HepG2 (cell line): Measurements from ENCODE around the gene PPP1R13B. TPM values are rescaled to one million over a fixed set of nuclear protein-coding genes. Genes with fewer than 3 reads are reported as not detected.

Experiments used
- ATAC-seq: fragments of 200-7000 bp; cut with Tn5 transposase; 3 replicates; pipeline ENCODE4 v1.9.1; 2020; ENCODE audit warnings: mild to moderate bottlenecking, moderate library complexity
- BruUV-seq: library from RNA; stranded (reverse); fragments of 400-500 nt; replicated peaks from 2 replicates; lab custom pipeline; 2021; lab: Mats Ljungman, UMichigan
- CTCF ChIA-PET: fragments of 300-600 bp; formaldehyde crosslinking; extraction: SDS; loops from one replicate; lab custom pipeline; 2021; ENCODE audit warnings: low total read pairs, inconsistent platforms, low intra/inter-chr PET ratio; lab: Yijun Ruan, JAX
- POLR2A ChIA-PET: fragments of 350-600 bp; sonication (Branson Sonifier 250); formaldehyde crosslinking; loops from one replicate; lab custom pipeline; 2020; ENCODE audit warnings: antibody characterized with exemption, inconsistent platforms; lab: Yijun Ruan, JAX
- DNase-seq: peaks from one replicate; pipeline ENCODE4 v3.0.0-alpha.2; 2015; ENCODE audit warnings: low spot score
- FAIRE-seq: peaks from 3 replicates; lab custom pipeline; 2011; peaks lifted over from hg19 to GRCh38; lab: Jason Lieb, UNC
- H2AFZ ChIP-seq: one replicate; pipeline ENCODE4 v1.6.1; 2011; ENCODE audit warnings: low read length, inconsistent platforms
- H3K27ac ChIP-seq: fragments of 300-600 bp; 3 replicates; pipeline ENCODE4 v1.8.0; 2011; ENCODE audit warnings: mixed run types, mild to moderate bottlenecking, mixed read lengths, low read length, inconsistent platforms; ENCODE audit not compliant: insufficient read depth; ENCODE audit errors: extremely low read length
- H3K27me3 ChIP-seq, 2 experiments: fragments of 200-600 bp in 1 of 2; 2 replicates in 1 of 2; 3 replicates in 1 of 2; pipeline versions ENCODE4 v1.6.0 to v1.8.0; 2011; ENCODE audit warnings: low read length in 2 of 2, mild to moderate bottlenecking in 2 of 2, moderate library complexity in 2 of 2, inconsistent platforms in 1 of 2; ENCODE audit not compliant: insufficient read depth in 2 of 2, control insufficient read depth in 1 of 2
- H3K36me3 ChIP-seq, 2 experiments: fragments of 200-600 bp in 1 of 2; replicated peaks in 1 of 2; 2 replicates in 1 of 2; 3 replicates in 1 of 2; pipeline versions ENCODE4 v1.5.1 to v1.8.0; 2011; ENCODE audit warnings: low read length in 2 of 2, inconsistent platforms in 1 of 2; ENCODE audit not compliant: insufficient read depth in 2 of 2, control insufficient read depth in 1 of 2
- H3K4me1 ChIP-seq: 2 replicates; pipeline ENCODE4 v1.5.1; 2012; ENCODE audit warnings: low read length, inconsistent platforms; ENCODE audit not compliant: insufficient read depth
- H3K4me2 ChIP-seq: 2 replicates; pipeline ENCODE4 v1.6.0; 2011; ENCODE audit warnings: low read depth, low read length, inconsistent platforms
- H3K4me3 ChIP-seq, 3 experiments: fragments of 200-600 bp in 1 of 3; sonication (generic), shearing (Covaris generic) in 1 of 3; replicated peaks in 1 of 3; 2 replicates each; pipeline ENCODE4 v1.5.1; 2011 to 2016; ENCODE audit warnings: low read length in 3 of 3, inconsistent platforms in 2 of 3, low read depth in 2 of 3, mild to moderate bottlenecking in 2 of 3, control low read depth in 1 of 3, mixed read lengths in 1 of 3; ENCODE audit not compliant: insufficient read depth in 1 of 3
- H3K79me2 ChIP-seq: one replicate; pipeline ENCODE4 v1.6.1; 2011; ENCODE audit warnings: low read length, inconsistent platforms; ENCODE audit not compliant: insufficient read depth
- H3K9ac ChIP-seq: 2 replicates; pipeline ENCODE4 v1.6.0; 2011; ENCODE audit warnings: mild to moderate bottlenecking, low read depth, low read length, inconsistent platforms; ENCODE audit not compliant: insufficient read depth
- H3K9me3 ChIP-seq: 2 replicates; pipeline ENCODE4 v1.5.1; 2012; ENCODE audit warnings: mild to moderate bottlenecking, low read length
- H4K20me1 ChIP-seq: 2 replicates; pipeline ENCODE4 v1.6.0; 2011; ENCODE audit warnings: inconsistent platforms, mild to moderate bottlenecking, low read length, moderate library complexity; ENCODE audit not compliant: insufficient read depth
- CTCF ChIP-seq: sonication (generic); formaldehyde crosslinking; IDR thresholded peaks from 2 replicates; pipeline ENCODE4 v1.5.0; 2020; ENCODE audit warnings: mild to moderate bottlenecking, missing genetic modification reagents, moderate library complexity
- GMEB1 ChIP-seq: sonication (generic); formaldehyde crosslinking; IDR thresholded peaks from 2 replicates; pipeline ENCODE4 v1.5.1; 2020; ENCODE audit warnings: missing genetic modification reagents, mild to moderate bottlenecking, borderline replicate concordance
- MYNN ChIP-seq: sonication (generic); formaldehyde crosslinking; IDR thresholded peaks from 2 replicates; pipeline ENCODE4 v1.4.0; 2020; ENCODE audit warnings: mild to moderate bottlenecking, low read depth, missing genetic modification reagents
- RCOR2 ChIP-seq: IDR thresholded peaks from 2 replicates; pipeline ENCODE4 v1.6.1; 2016; ENCODE audit warnings: missing biosample characterization, missing genetic modification reagents
- STAG1 ChIP-seq: sonication (generic); formaldehyde crosslinking; IDR thresholded peaks from 2 replicates; pipeline ENCODE4 v1.4.0; 2020; ENCODE audit warnings: missing genetic modification reagents
- ZBTB44 ChIP-seq: sonication (generic); formaldehyde crosslinking; IDR thresholded peaks from 2 replicates; pipeline ENCODE4 v1.4.0; 2020; ENCODE audit warnings: missing genetic modification reagents
- ZNF256 ChIP-seq: sonication (generic); formaldehyde crosslinking; conservative IDR thresholded peaks from 2 replicates; pipeline ENCODE4 v1.4.0; 2020; ENCODE audit warnings: missing genetic modification reagents
- ZNF615 ChIP-seq: sonication (generic); formaldehyde crosslinking; IDR thresholded peaks from 2 replicates; pipeline ENCODE4 v1.5.0; 2020; ENCODE audit warnings: mild to moderate bottlenecking, missing genetic modification reagents, borderline replicate concordance
- WGBS: methylation state at CpG from one replicate; pipeline ENCODE4 v1.1.6; 2017; ENCODE audit warnings: low lambda C conversion rate; 5-methylcytosine and 5-hydroxymethylcytosine counted together
- in situ Hi-C: cut with HindIII; loops from 2 replicates; pipeline ENCODE4 v1.10.0; 2017; ENCODE audit warnings: low pct_unique_long_range_greater_than_20kb; ENCODE audit not compliant: extremely low pct_ligation_motif_present
- intact Hi-C: fragments of 100-400 bp; cut with micrococcal nuclease; formaldehyde crosslinking; loops from one replicate; pipeline ENCODE4 v1.10.0; 2022; ENCODE audit not compliant: unreplicated experiment
- polyA plus RNA-seq, 8 experiments: library from polyadenylated mRNA; depleted of rRNA in 3 of 8; stranded (reverse) in 7 of 8; unstranded in 1 of 8; fragments of >200 nt; fragmentation: Illumina TruSeq in 4 of 8; extraction: Trizol in 4 of 8; gene quantifications; 2 replicates each; pipeline versions ENCODE4 v1.2.1 to v1.2.3, GENCODE V29; 2011 to 2016; ENCODE audit warnings: low read depth in 4 of 8, missing spikeins in 1 of 8, mixed read lengths in 1 of 8; ENCODE audit not compliant: insufficient read depth in 1 of 8
- total RNA-seq, 5 experiments: library from RNA; depleted of rRNA; stranded (reverse); fragments of >200 nt; fragmentation: Illumina TruSeq; extraction: Trizol; gene quantifications; 2 replicates each; pipeline ENCODE4 v1.2.3, GENCODE V29; 2016; ENCODE audit warnings: low read depth in 1 of 5

PPP1R13B gene
- total and polyA plus RNA-seq, 2 of the 13 experiments (the other 11 are each of a cell fraction or from before 2014, with no cell fraction given), result 4.6 to 9.4 TPM

GRCh38 chr14:103749860-103750259, 97.5 kb downstream of the PPP1R13B start:
- H3K4me1 ChIP-seq, result peaks cover 16% of the 10 kb centered on the region
- no peak overlapping the region for H3K4me3 ChIP-seq
- H3K27ac ChIP-seq, result no peak overlapping the region
- in situ Hi-C loops (no loop called here), intact Hi-C loops (no loop called here)
- no peak overlapping the region for H3K4me2 ChIP-seq
- no peak for TF ChIP-seq ZNF615 (CRISPR knock-in tag)
- 0 out of 2 replicates have a peak, but pooled peaks have one; percentile 9 for TF ChIP-seq CTCF
- no peak for TF ChIP-seq ZNF256 (CRISPR knock-in tag)
- peak; percentile 27 for TF ChIP-seq STAG1 (CRISPR knock-in tag)
- no peak for TF ChIP-seq MYNN (CRISPR knock-in tag)
- 96% methylated on average over 5 of the region's 5 CpGs for WGBS
- FAIRE-seq (no peak), DNase-seq (no peak), ATAC-seq (no peak)
- H2AFZ ChIP-seq, result no peak overlapping the region
- no peaks in the 10 kb centered on the region for H3K9me3 ChIP-seq
- CTCF ChIA-PET, result no interaction called here
- no peaks in the 10 kb centered on the region for H4K20me1 ChIP-seq
- H3K79me2 ChIP-seq, result no peaks in the 10 kb centered on the region
- H3K9ac ChIP-seq, result no peak overlapping the region
- POLR2A ChIA-PET, result no interaction called here
- BruUV-seq, result no TSS peak
- peaks cover 4 to 22% of the 10 kb centered on the region in 2 experiments; a peak in 4 of 5 replicates for H3K36me3 ChIP-seq
- no peaks in the 10 kb centered on the region for H3K27me3 ChIP-seq

- intact Hi-C loops, result no loop called here
- H3K27me3 ChIP-seq, result no peaks in the 10 kb centered on the region
- H3K36me3 ChIP-seq, result peaks cover 6 to 26% of the 10 kb centered on the region in 2 experiments; a peak in 4 of 5 replicates
- H3K27ac ChIP-seq, result no peak overlapping the region
- H3K9me3 ChIP-seq, result no peaks in the 10 kb centered on the region
- no peak overlapping the region for H3K4me3 ChIP-seq
- DNase-seq, result no peak
- FAIRE-seq, result no peak
- no peak for ATAC-seq
- H3K9ac ChIP-seq, result no peak overlapping the region
- H2AFZ ChIP-seq, result no peak overlapping the region
- BruUV-seq, result no TSS peak
- ChIA-PET POLR2A (no interaction called here), CTCF (no interaction called here)
- in situ Hi-C loops, result no loop called here
- no peaks in the 10 kb centered on the region for H3K79me2 ChIP-seq
- 97% methylated on average over 5 of the region's 5 CpGs for WGBS
- peaks cover 16% of the 10 kb centered on the region for H3K4me1 ChIP-seq
- no peaks in the 10 kb centered on the region for H4K20me1 ChIP-seq
- H3K4me2 ChIP-seq, result no peak overlapping the region
- TF ChIP-seq GMEB1, result no peak
- TF ChIP-seq RCOR2 (CRISPR knock-in tag), result no peak
- TF ChIP-seq ZBTB44 (CRISPR knock-in tag), result no peak
These were observed 97.9 kb downstream of the PPP1R13B start for GRCh38 chr14:103749452-103749851.
